Choroid plexus epithelial cell (primary cell): ENCODE results near the gene ZNRF3.
"Not testable (repeated sequence)": the region's sequence is repeated elsewhere in the genome, so short reads cannot be mapped to it uniquely, and the experiment has no call there.

ENCODE experiments used
- DNase-seq: peaks from one replicate; pipeline ENCODE4 v3.0.0-alpha.2; 2010; ENCODE audit warnings: low read depth
- H3K4me3 ChIP-seq: 2 replicates; pipeline ENCODE4 v1.5.1; 2011; ENCODE audit warnings: low read depth, mild to moderate bottlenecking, control low read depth, low read length, moderate library complexity
- CTCF ChIP-seq: conservative IDR thresholded peaks from 2 replicates; pipeline ENCODE4 v1.5.1; 2011; ENCODE audit warnings: low read depth, mild to moderate bottlenecking, control low read depth, inconsistent platforms, low read length, moderate library complexity

ZNRF3 gene

DNA sequence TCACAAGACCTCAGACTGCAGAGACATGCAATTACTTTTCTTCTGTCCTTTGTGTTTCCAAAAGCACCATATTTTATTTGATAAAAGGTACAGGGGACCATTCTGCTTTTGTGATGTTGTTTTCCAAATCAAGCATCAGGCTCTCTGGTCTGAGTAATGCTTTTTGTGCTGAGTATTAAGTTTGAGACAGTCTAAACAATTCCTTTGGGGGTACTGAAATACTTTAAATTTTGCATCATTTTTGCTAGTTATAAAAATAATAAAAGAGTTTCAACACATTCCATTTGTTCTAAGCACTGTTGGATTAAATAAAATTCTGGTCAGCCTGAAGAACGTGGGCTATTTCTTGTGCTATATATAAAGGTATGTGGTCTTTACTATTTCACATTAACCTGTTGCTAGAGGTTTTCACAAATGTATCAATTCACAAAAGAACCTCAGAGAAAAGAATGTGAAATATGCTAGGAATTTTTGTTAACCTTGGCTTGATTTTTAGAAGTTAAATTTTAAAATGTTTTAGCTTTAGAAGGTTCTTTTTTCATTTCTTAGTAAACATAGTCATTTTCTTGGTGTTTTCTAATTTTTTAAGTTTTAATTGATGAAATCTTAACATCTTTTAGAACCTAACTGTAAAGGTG is 116.7 kb downstream of the ZNRF3 start:
- peak; percentile 30 for DNase-seq
- no peak overlapping the region for H3K4me3 ChIP-seq
- no peak for TF ChIP-seq CTCF

- no peak for TF ChIP-seq CTCF
- no peak for DNase-seq
- H3K4me3 ChIP-seq = no peak overlapping the region
These were observed 117.3 kb downstream of the ZNRF3 start for GRCh38 chr22:29000641-29001040.

GRCh38 chr22:29002603-29003002 is 119.2 kb downstream of the ZNRF3 start:
- no peak for TF ChIP-seq CTCF
- no peak for DNase-seq

DNA sequence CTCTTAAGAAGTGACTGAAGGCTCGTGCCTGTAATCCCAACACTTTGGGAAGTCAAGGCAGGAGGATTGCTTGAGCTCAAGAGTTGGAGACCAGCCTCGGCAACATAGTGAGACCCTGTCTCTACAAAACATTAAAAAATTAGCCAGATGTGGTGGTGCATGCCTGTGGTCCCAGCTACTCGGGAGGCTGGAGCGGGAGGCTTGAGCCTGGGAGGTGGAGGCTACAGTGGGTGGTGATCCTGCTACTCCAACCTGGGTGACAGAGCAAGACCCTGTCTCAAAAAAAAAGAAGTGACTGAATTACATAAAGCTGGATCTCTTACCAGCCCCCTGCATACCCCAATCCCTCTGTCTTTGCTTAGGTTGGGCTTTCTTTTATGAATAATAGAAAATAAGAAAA is 120.2 kb downstream of the ZNRF3 start:
- no peak for DNase-seq
- no peak for TF ChIP-seq CTCF

More at GRCh38 chr22:29002603-29003002, 119.2 kb downstream of the ZNRF3 start:
- H3K4me3 ChIP-seq = no peak overlapping the region

GRCh38 chr22:29003975-29004646 is 120.7 kb downstream of the ZNRF3 start:
- TF ChIP-seq CTCF = no peak
- DNase-seq = no peak

More for the DNA sequence above, 120.2 kb downstream of the ZNRF3 start:
- H3K4me3 ChIP-seq = no peak overlapping the region

DNA sequence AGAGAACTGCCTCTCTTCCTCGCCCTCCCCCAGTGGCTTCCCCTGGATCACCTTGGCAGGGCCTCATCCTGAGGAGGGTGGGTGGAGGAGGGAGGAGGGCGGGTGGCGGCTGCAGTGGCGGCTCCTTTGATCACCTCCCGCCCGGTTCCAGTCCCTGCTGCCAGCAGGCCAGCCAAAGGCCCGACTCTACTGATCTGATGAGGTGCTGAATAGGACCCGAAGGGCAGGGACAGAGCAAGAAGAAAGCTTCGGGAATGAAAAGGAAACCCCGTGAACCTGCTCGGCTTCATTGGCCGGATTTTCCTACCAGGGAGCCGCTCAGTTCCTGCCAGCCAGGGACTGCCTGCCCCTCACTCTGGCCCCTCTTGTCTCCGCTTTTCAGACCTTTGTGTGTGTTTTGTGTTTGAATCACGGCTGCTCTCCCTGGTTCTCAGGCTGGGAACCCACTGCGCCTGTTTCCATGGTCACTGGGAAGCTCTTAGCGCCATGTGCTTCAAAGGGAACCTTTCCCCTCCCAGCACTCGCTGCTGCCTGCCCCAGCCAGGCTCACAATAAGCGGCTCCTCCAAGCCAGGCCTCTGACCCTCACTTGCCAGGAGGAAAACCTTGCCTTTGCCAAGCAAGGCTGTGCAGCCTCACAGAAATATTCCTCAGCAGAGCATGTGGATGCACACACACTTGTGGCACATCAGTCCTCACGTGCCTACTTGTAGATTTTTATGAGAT is 121.4 kb downstream of the ZNRF3 start:
- peak; percentile 45 for DNase-seq
- no peak for TF ChIP-seq CTCF
- H3K4me3 ChIP-seq = no peak overlapping the region

More at GRCh38 chr22:29003975-29004646, 120.7 kb downstream of the ZNRF3 start:
- no peak overlapping the region for H3K4me3 ChIP-seq

DNA sequence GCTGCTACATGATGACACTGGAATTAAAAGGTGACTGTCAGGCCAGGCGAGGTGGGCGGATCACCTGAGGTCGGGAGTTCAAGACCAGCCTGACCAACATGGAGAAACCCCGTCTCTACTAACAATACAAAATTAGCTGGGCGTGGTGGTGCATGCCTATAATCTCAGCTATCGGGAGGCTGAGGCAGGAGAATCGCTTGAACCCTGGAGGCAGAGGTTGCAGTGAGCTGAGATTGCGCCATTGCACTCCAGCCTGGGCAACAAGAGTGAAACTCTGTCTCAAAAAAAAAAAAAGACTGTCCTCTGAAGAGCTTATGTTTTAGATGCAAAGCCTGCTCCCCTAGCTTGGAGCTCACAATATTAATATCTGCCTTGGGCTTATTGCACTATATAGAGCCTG is 122.4 kb downstream of the ZNRF3 start:
- not testable (repeated sequence) for H3K4me3 ChIP-seq, DNase-seq
